ES-I3 (cell line): Measurements from ENCODE around the gene HSPA4L.
A peak's percentile ranks its signal among the peaks of the same experiment; 100 is the strongest.

ENCODE experiments used
- H3K36me3 ChIP-seq: 2 replicates; pipeline ENCODE4 v1.6.1; 2013; ENCODE audit warnings: mild to moderate bottlenecking, low read length, control low read depth, moderate library complexity; ENCODE audit not compliant: insufficient read depth
- H3K4me1 ChIP-seq: 2 replicates; pipeline ENCODE4 v1.6.1; 2013; ENCODE audit warnings: mild to moderate bottlenecking, control low read depth, low read length; ENCODE audit not compliant: insufficient read depth
- H3K9ac ChIP-seq: 2 replicates; pipeline ENCODE4 v1.6.1; 2013; ENCODE audit warnings: low read depth, mild to moderate bottlenecking, low read length, moderate library complexity
- H3K9me3 ChIP-seq: 2 replicates; pipeline ENCODE4 v1.6.1; 2013; ENCODE audit warnings: mild to moderate bottlenecking, low read length, moderate library complexity; ENCODE audit not compliant: control insufficient read depth, insufficient read depth

The HSPA4L gene

GRCh38 chr4:127868196-127868595, 86.1 kb downstream of the HSPA4L start:
- H3K4me1 ChIP-seq = peaks cover 9% of the 10 kb centered on the region; the same call in 1 of the 2 replicates
- no peaks in the 10 kb centered on the region for H3K9me3 ChIP-seq
- no peak overlapping the region for H3K9ac ChIP-seq
- H3K36me3 ChIP-seq = no peaks in the 10 kb centered on the region

- Histone ChIP-seq H3K4me1 (peaks cover 9% of the 10 kb centered on the region; the same call in 1 of the 2 replicates), H3K9ac (no peak overlapping the region), H3K36me3 (no peaks in the 10 kb centered on the region), H3K9me3 (no peaks in the 10 kb centered on the region)
Measured at GRCh38 chr4:127870281-127870680, 88.2 kb downstream of the HSPA4L start.

GRCh38 chr4:127870688-127871087, 88.6 kb downstream of the HSPA4L start:
- Histone ChIP-seq H3K36me3 (0 out of 2 replicates have a peak, but pooled peaks cover 1% of the 10 kb centered on the region), H3K4me1 (peaks cover 9% of the 10 kb centered on the region; the same call in 1 of the 2 replicates), H3K9ac (no peak overlapping the region), H3K9me3 (no peaks in the 10 kb centered on the region)

- Histone ChIP-seq H3K36me3 (0 out of 2 replicates have a peak, but pooled peaks cover 2% of the 10 kb centered on the region), H3K9ac (no peak overlapping the region), H3K4me1 (peaks cover 6% of the 10 kb centered on the region; the same call in 1 of the 2 replicates), H3K9me3 (no peaks in the 10 kb centered on the region)
Measured at GRCh38 chr4:127875791-127876190, 93.7 kb downstream of the HSPA4L start.

DNA sequence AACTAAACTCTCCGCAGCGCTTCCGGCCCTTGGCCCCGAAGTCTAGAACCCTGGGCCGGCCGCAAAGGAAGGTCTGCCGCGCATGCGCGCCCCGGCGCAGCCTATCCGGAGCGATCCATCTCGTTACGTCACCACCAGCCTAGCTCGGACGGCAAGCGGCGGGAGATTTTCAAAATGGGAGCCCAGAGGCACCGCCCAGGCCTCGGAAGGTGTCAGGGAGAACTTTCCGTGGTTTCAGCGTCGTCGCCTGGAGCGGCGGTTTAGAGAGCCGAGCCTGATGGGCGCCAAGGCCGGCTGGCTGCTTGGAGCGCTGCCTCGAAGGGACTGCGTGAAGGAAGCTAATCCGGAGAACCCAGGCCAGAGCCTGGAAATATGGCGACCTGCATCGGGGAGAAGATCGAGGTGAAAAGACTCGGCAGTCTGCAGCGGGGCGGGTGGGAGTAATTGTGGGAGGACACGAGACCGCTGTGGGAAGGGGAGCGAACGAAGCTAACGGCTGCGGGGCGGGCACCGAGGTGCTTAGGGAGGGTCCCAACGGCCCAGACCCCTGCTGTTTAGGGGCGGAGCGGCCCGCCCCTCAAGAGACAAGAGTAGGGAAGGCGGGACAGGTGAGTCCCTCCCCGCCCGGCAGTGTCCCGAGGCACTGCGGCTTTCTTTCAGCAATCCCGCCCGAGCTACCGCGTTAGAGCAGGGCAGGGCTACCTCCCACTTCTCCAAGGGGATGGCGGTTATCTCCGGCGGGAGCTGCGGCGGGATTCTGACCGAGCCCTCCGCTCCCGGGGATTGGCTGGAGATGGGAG, 98.8 kb downstream of the HSPA4L start, which contains the start of gene PLK4:
TSS of gene PLK4 (plus strand) at position 131 of the 800 bp plus-strand sequence. CDS start at position 373, 242 bp downstream.
- Histone ChIP-seq H3K4me1 (0 out of 2 replicates have a peak, but pooled peaks cover 4% of the 10 kb centered on the region), H3K36me3 (peaks cover 2% of the 10 kb centered on the region; the same call in 1 of the 2 replicates), H3K9ac (peak within 1 kb of the TSS; percentile 98)

DNA sequence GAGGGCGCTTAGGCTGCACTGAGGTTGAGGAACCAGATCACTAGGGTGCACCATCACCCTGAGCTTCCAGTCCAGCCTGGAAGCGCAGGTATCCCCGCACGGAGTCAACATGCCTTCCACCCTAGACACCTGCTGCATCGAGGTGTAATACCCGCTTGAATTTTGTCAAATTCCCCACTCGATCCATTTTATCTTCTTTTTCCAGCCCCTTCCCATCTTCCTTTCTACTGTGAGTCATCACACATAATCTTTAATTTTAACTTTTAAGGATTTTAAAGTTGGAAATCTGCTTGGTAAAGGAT, 99.4 kb downstream of the HSPA4L start:
- Histone ChIP-seq H3K9me3 (no peaks in the 10 kb centered on the region), H3K4me1 (0 out of 2 replicates have a peak, but pooled peaks cover 4% of the 10 kb centered on the region), H3K9ac (peak overlapping the region; percentile 98), H3K36me3 (peaks cover 6% of the 10 kb centered on the region)

More for the DNA sequence above, 98.8 kb downstream of the HSPA4L start, which contains the start of gene PLK4:
- H3K9me3 ChIP-seq = no peaks in the 10 kb centered on the region

- Histone ChIP-seq H3K9ac (no peak overlapping the region), H3K9me3 (no peaks in the 10 kb centered on the region), H3K36me3 (peaks cover 14% of the 10 kb centered on the region), H3K4me1 (no peaks in the 10 kb centered on the region)
Measured at GRCh38 chr4:127888559-127888958, 106.4 kb downstream of the HSPA4L start.

DNA sequence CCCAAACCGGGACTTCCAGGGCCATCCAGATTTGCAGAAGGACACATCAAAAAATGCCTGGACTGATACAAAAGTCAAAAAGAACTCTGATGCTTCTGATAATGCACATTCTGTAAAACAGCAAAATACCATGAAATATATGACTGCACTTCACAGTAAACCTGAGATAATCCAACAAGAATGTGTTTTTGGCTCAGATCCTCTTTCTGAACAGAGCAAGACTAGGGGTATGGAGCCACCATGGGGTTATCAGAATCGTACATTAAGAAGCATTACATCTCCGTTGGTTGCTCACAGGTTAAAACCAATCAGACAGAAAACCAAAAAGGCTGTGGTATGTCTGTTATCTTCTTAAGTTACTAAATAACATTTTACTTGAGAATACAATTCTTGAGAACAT, 107.8 kb downstream of the HSPA4L start:
- peaks cover 16% of the 10 kb centered on the region for H3K36me3 ChIP-seq
- H3K4me1 ChIP-seq = no peaks in the 10 kb centered on the region

More for the DNA sequence above, 107.8 kb downstream of the HSPA4L start:
- no peak overlapping the region for H3K9ac ChIP-seq
- H3K9me3 ChIP-seq = no peaks in the 10 kb centered on the region
